ENCODE results near the gene YARS1. TPM values are rescaled to one million over a fixed set of nuclear protein-coding genes. Genes with fewer than 3 reads are reported as not detected.
"Not testable (repeated sequence)": the region's sequence is repeated elsewhere in the genome, so short reads cannot be mapped to it uniquely, and the experiment has no call there.

Gene YARS1
- total RNA-seq, 1 donor from 2014 or later, result 160 TPM

- Mint-ChIP-seq H3K36me3 (ENCODE audit: low read depth) (peaks cover 28% of the 10 kb centered on the region), H3K4me3 (ENCODE audit: unreplicated experiment) (no peak overlapping the region), H3K27ac (ENCODE audit: unreplicated experiment) (no peak overlapping the region), H3K9me3 (ENCODE audit: low read depth) (no peaks in the 10 kb centered on the region), H3K27me3 (ENCODE audit: low read depth) (no peaks in the 10 kb centered on the region), H3K4me1 (ENCODE audit: low read depth) (peaks cover 31% of the 10 kb centered on the region)
- TF ChIP-seq CTCF (IDR thresholded peaks at IDR 0.05), result no peak
- DNase-seq (ENCODE audit: low spot score), result no peak
These were observed 10.1 kb downstream of the YARS1 start for GRCh38 chr1:32806910-32807523.

- H3K4me1 Mint-ChIP-seq (ENCODE audit: low read depth), result peaks cover 28% of the 10 kb centered on the region
- H3K27ac Mint-ChIP-seq (ENCODE audit: unreplicated experiment), result no peak overlapping the region
- DNase-seq (ENCODE audit: low spot score), result no peak
- no peaks in the 10 kb centered on the region for H3K9me3 Mint-ChIP-seq (ENCODE audit: low read depth)
- peaks cover 28% of the 10 kb centered on the region for H3K36me3 Mint-ChIP-seq (ENCODE audit: low read depth)
- no peak for TF ChIP-seq CTCF (IDR thresholded peaks at IDR 0.05)
- H3K27me3 Mint-ChIP-seq (ENCODE audit: low read depth), result no peaks in the 10 kb centered on the region
- H3K4me3 Mint-ChIP-seq (ENCODE audit: unreplicated experiment), result no peak overlapping the region
These were observed 10.9 kb downstream of the YARS1 start for GRCh38 chr1:32806290-32806689.

- not testable (repeated sequence) for H3K9me3 Mint-ChIP-seq (ENCODE audit: low read depth); DNase-seq (ENCODE audit: low spot score); H3K4me3 Mint-ChIP-seq (ENCODE audit: unreplicated experiment); H3K27ac Mint-ChIP-seq (ENCODE audit: unreplicated experiment); H3K27me3 Mint-ChIP-seq (ENCODE audit: low read depth)
- peaks cover 25% of the 10 kb centered on the region for H3K36me3 Mint-ChIP-seq (ENCODE audit: low read depth)
- peaks cover 18% of the 10 kb centered on the region for H3K4me1 Mint-ChIP-seq (ENCODE audit: low read depth)
These were observed 12.7 kb downstream of the YARS1 start for GRCh38 chr1:32804460-32804859.

GRCh38 chr1:32801096-32801715 is 16.0 kb downstream of the YARS1 start:
- H3K9me3 Mint-ChIP-seq (ENCODE audit: low read depth), result no peaks in the 10 kb centered on the region
- no peak overlapping the region for H3K4me3 Mint-ChIP-seq (ENCODE audit: unreplicated experiment)
- H3K27me3 Mint-ChIP-seq (ENCODE audit: low read depth), result no peaks in the 10 kb centered on the region
- H3K36me3 Mint-ChIP-seq (ENCODE audit: low read depth), result peaks cover 28% of the 10 kb centered on the region
- DNase-seq (ENCODE audit: low spot score), result no peak
- peaks cover 41% of the 10 kb centered on the region for H3K4me1 Mint-ChIP-seq (ENCODE audit: low read depth)
- no peak for TF ChIP-seq CTCF (IDR thresholded peaks at IDR 0.05)
- H3K27ac Mint-ChIP-seq (ENCODE audit: unreplicated experiment), result peak overlapping the region; percentile 32

- Mint-ChIP-seq H3K4me3 (ENCODE audit: unreplicated experiment) (peak overlapping the region; percentile 44), H3K4me1 (ENCODE audit: low read depth) (peaks cover 41% of the 10 kb centered on the region), H3K36me3 (ENCODE audit: low read depth) (peaks cover 25% of the 10 kb centered on the region), H3K27ac (ENCODE audit: unreplicated experiment) (peak overlapping the region; percentile 98), H3K27me3 (ENCODE audit: low read depth) (no peaks in the 10 kb centered on the region), H3K9me3 (ENCODE audit: low read depth) (no peaks in the 10 kb centered on the region)
- TF ChIP-seq CTCF (IDR thresholded peaks at IDR 0.05), result no peak
- DNase-seq (ENCODE audit: low spot score), result no peak
These were observed 18.3 kb downstream of the YARS1 start for GRCh38 chr1:32798679-32799416.

All from chondrocyte (in vitro differentiated cells).